Liver (tissue), 9 donors: ENCODE data around the gene AQP9. TPM values are rescaled to one million over a fixed set of nuclear protein-coding genes. Genes with fewer than 3 reads are reported as not detected.
A peak's percentile ranks its signal among the peaks of the same experiment; 100 is the strongest.
"Not testable (repeated sequence)": the region's sequence is repeated elsewhere in the genome, so short reads cannot be mapped to it uniquely, and the experiment has no call there.

Source experiments
- DNase-seq: peaks from one replicate; pipeline ENCODE4 v3.0.0-alpha.2; 2017; ENCODE audit warnings: low spot score
- H3K27ac ChIP-seq, 2 donors: one replicate each; pipeline ENCODE4 v1.7.0; 2013; ENCODE audit warnings: inconsistent platforms in 2 of 2, low read length in 2 of 2, control low read depth in 1 of 2, low read depth in 1 of 2, mild to moderate bottlenecking in 1 of 2
- H3K27me3 ChIP-seq, 4 donors: one replicate each; pipeline versions ENCODE4 v1.6.1 to v1.7.0; 2013; ENCODE audit warnings: low read length in 3 of 4, inconsistent platforms in 1 of 4, mild to moderate bottlenecking in 1 of 4, moderate library complexity in 1 of 4; ENCODE audit not compliant: control insufficient read depth in 4 of 4, insufficient read depth in 4 of 4
- H3K36me3 ChIP-seq, 4 donors: one replicate each; pipeline versions ENCODE4 v1.6.1 to v1.7.0; 2013; ENCODE audit warnings: low read length in 3 of 4, mild to moderate bottlenecking in 3 of 4, low read depth in 1 of 4, moderate library complexity in 1 of 4; ENCODE audit not compliant: control insufficient read depth in 4 of 4, insufficient read depth in 3 of 4
- H3K4me1 ChIP-seq, 4 donors: one replicate each; pipeline versions ENCODE4 v1.6.1 to v1.7.0; 2013; ENCODE audit warnings: low read length in 3 of 4, mild to moderate bottlenecking in 3 of 4, moderate library complexity in 1 of 4; ENCODE audit not compliant: control insufficient read depth in 4 of 4, insufficient read depth in 4 of 4
- H3K4me3 ChIP-seq, 3 donors: one replicate each; pipeline versions ENCODE4 v1.6.1 to v1.7.0; 2013; ENCODE audit warnings: low read length in 3 of 3, control low read depth in 1 of 3, low read depth in 1 of 3, mild to moderate bottlenecking in 1 of 3
- H3K9ac ChIP-seq, 2 donors: one replicate each; pipeline ENCODE4 v1.7.0; 2013; ENCODE audit warnings: low read length in 2 of 2, mild to moderate bottlenecking in 2 of 2, moderate library complexity in 2 of 2, control low read depth in 1 of 2, low read depth in 1 of 2
- H3K9me3 ChIP-seq, 4 donors: one replicate each; pipeline versions ENCODE4 v1.6.1 to v1.7.0; 2013; ENCODE audit warnings: low read length in 3 of 4; ENCODE audit not compliant: control insufficient read depth in 4 of 4
- EGR1 ChIP-seq, 2 donors: IDR thresholded peaks; 2 replicates each; pipeline ENCODE4 v1.6.1; 2016 to 2018; ENCODE audit warnings: antibody characterized with exemption in 2 of 2, low read depth in 2 of 2
- FOXA1 ChIP-seq: IDR thresholded peaks from 2 replicates; pipeline ENCODE4 v1.6.1; 2016; ENCODE audit warnings: antibody characterized with exemption
- FOXA2 ChIP-seq: IDR thresholded peaks from 2 replicates; pipeline ENCODE4 v1.6.1; 2016; ENCODE audit warnings: antibody characterized with exemption
- GABPA ChIP-seq, 2 donors: IDR thresholded peaks in 1 of 2; conservative IDR thresholded peaks in 1 of 2; 2 replicates each; pipeline ENCODE4 v1.6.1; 2016; ENCODE audit warnings: antibody characterized with exemption in 2 of 2, mild to moderate bottlenecking in 1 of 2, moderate library complexity in 1 of 2
- HNF4A ChIP-seq, 2 donors: conservative IDR thresholded peaks; 2 replicates each; pipeline ENCODE4 v1.6.1; 2016; ENCODE audit warnings: antibody characterized with exemption in 2 of 2, mild to moderate bottlenecking in 2 of 2
- HNF4G ChIP-seq: IDR thresholded peaks from 2 replicates; pipeline ENCODE4 v1.6.1; 2016; ENCODE audit warnings: antibody characterized with exemption
- JUND ChIP-seq, 2 donors: IDR thresholded peaks; 2 replicates each; pipeline ENCODE4 v1.6.1; 2016; ENCODE audit warnings: antibody characterized with exemption in 2 of 2
- NR2F2 ChIP-seq: IDR thresholded peaks from 2 replicates; pipeline ENCODE4 v1.6.1; 2016; ENCODE audit warnings: antibody characterized with exemption
- RAD21 ChIP-seq, 2 donors: IDR thresholded peaks; 2 replicates each; pipeline ENCODE4 v1.6.1; 2016; ENCODE audit warnings: antibody characterized with exemption in 2 of 2, mild to moderate bottlenecking in 2 of 2
- RXRA ChIP-seq, 2 donors: IDR thresholded peaks; 2 replicates each; pipeline ENCODE4 v1.6.1; 2017 to 2018; ENCODE audit warnings: antibody characterized with exemption in 2 of 2, mild to moderate bottlenecking in 1 of 2
- SP1 ChIP-seq: IDR thresholded peaks from 2 replicates; pipeline ENCODE4 v1.6.1; 2018; ENCODE audit warnings: antibody characterized with exemption, mild to moderate bottlenecking
- TAF1 ChIP-seq: conservative IDR thresholded peaks from 2 replicates; pipeline ENCODE4 v1.6.1; 2016; ENCODE audit warnings: antibody characterized with exemption, mild to moderate bottlenecking
- YY1 ChIP-seq: IDR thresholded peaks from 2 replicates; pipeline ENCODE4 v1.6.1; 2016; ENCODE audit warnings: antibody characterized with exemption, mild to moderate bottlenecking
- WGBS: extraction: QIAGEN DNeasy Blood & Tissue Kit; methylation state at CpG from one replicate; pipeline ENCODE4 v1.1.7; 2013; 5-methylcytosine and 5-hydroxymethylcytosine counted together
- polyA plus RNA-seq, 2 donors: library from polyadenylated mRNA; stranded (reverse) in 1 of 2; unstranded in 1 of 2; fragments of 200-250 nt in 1 of 2; fragments of >200 nt in 1 of 2; fragmentation: Nextera tagmentation in 1 of 2; extraction: Ambion mirVana in 1 of 2; gene quantifications; one replicate each; pipeline versions ENCODE4 v1.2.1 to v1.2.3, GENCODE V29; 2013 to 2015
- total RNA-seq, 2 donors: library from RNA; depleted of rRNA; stranded (reverse); fragments of >200 nt; gene quantifications; one replicate each; pipeline ENCODE4 v1.2.3, GENCODE V29; 2014
- TF ChIP-seq, protein P1 (sequence below): IDR thresholded peaks from 2 replicates; pipeline ENCODE4 v1.6.1; 2016; ENCODE audit warnings: antibody characterized with exemption
- TF ChIP-seq, protein P2 (sequence below): IDR thresholded peaks from 2 replicates; pipeline ENCODE4 v1.6.1; 2016; ENCODE audit warnings: antibody characterized with exemption
- TF ChIP-seq, protein P3 (sequence below): fragments of 150-350 bp; IDR thresholded peaks from 2 replicates; pipeline ENCODE4 v1.5.1; 2017; ENCODE audit warnings: improper control_type of control experiment, low read depth, low read length; ENCODE audit not compliant: missing input control
- TF ChIP-seq, protein P4 (sequence below): IDR thresholded peaks from 2 replicates; pipeline ENCODE4 v1.6.1; 2016; ENCODE audit warnings: antibody characterized with exemption
- donor health status: healthy.
- donor health status: healthy.
- donor health status: healthy.
- donor health status: healthy.
- donor health status: healthy.

AQP9 gene
- total and polyA plus RNA-seq, 4 donors = 1.4 to 111 (median 86.6) TPM

DNA sequence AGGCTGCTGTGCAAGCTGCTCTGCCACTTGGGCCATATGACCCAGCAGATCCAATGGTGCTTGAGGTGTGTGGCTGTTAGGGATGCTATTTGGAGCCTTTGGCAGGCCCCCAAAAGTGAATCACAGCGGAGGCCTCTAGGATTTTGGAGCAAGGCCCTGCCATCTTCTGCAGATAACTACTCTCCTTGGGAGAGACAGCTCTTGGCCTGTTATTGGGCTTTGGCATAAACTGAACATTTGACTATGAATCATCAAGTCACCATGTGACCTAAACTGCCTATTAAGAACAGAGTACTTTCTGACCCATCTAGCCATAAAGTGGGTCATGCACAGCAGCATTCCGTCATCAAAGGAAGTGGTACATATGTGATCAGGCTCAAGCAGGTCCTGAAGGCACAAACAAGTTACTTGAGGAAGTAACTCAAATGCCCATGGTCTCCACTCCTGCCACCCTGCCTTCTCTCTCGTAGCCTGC lies 70.9 kb downstream of the AQP9 start:
- WGBS = 92% methylated on average over 3 of the region's 3 CpGs
- H3K27ac ChIP-seq, H3K9me3 ChIP-seq, H3K4me3 ChIP-seq, DNase-seq, H3K27me3 ChIP-seq, H3K9ac ChIP-seq, H3K36me3 ChIP-seq, H3K4me1 ChIP-seq: not testable (repeated sequence)

DNA sequence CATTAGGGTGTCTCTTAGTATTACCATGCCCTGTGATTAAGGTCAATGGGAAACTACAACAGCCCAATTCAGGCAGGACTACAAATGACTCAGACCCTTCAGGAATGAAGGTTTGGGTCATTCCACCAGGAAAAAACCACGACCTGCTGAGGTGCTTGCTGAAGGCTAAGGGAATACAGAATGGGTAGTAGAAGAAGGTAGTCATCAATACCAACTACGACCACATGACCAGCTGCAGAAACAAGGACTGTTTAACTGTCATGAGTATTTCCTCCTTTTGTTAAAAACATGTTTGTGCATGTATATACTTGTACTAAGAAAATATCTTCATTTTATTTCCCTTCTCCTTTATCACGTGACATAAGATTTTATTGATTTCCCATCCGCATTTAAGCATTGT lies 71.8 kb downstream of the AQP9 start:
- H3K9ac ChIP-seq, H3K4me3 ChIP-seq, H3K9me3 ChIP-seq, H3K4me1 ChIP-seq, H3K36me3 ChIP-seq, H3K27ac ChIP-seq, DNase-seq, H3K27me3 ChIP-seq: not testable (repeated sequence)
- 87% methylated on average over 4 of the region's 4 CpGs for WGBS

DNA sequence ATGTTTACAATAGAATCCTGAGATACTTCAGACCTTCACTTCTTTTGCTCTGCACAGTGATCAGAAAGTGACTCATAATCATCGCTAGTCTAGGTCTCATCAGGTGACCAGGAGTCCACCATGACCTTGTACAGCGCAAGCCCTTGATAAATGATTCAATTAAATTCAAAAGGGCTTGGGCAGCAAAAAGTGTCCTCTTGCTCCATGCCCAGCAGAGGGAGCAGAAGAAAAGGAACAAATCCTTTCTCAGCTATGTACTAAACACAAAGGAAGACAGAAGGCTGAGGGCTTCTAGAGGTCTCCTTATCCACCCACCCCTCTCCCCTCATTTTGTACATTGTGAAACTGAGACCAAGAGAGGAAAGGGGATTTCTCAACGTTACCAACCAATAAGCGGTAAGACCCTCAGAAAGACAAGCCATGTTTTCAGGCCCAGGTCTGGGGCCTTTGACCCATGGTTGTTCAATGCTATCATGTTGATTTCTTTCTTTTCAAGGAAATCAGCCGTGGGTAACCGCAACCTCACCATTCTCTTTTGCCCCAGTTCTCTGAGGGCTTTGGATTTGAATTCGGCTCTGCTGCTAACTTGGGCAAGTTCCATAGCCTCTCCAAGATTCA lies 74.8 kb downstream of the AQP9 start:
- no peak for TF ChIP-seq YY1
- peak; percentile 66 to 77 for TF ChIP-seq RAD21 (IDR thresholded peaks at IDR 0.05)
- TF ChIP-seq, protein P1, sequence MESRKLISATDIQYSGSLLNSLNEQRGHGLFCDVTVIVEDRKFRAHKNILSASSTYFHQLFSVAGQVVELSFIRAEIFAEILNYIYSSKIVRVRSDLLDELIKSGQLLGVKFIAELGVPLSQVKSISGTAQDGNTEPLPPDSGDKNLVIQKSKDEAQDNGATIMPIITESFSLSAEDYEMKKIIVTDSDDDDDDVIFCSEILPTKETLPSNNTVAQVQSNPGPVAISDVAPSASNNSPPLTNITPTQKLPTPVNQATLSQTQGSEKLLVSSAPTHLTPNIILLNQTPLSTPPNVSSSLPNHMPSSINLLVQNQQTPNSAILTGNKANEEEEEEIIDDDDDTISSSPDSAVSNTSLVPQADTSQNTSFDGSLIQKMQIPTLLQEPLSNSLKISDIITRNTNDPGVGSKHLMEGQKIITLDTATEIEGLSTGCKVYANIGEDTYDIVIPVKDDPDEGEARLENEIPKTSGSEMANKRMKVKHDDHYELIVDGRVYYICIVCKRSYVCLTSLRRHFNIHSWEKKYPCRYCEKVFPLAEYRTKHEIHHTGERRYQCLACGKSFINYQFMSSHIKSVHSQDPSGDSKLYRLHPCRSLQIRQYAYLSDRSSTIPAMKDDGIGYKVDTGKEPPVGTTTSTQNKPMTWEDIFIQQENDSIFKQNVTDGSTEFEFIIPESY = no peak
- TF ChIP-seq, protein P2, sequence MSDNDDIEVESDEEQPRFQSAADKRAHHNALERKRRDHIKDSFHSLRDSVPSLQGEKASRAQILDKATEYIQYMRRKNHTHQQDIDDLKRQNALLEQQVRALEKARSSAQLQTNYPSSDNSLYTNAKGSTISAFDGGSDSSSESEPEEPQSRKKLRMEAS = no peak
- TF ChIP-seq FOXA2 = no peak
- peak in 1 of 2 donors; percentile 19 for TF ChIP-seq HNF4A (conservative IDR thresholded peaks at IDR 0.05)
- TF ChIP-seq GABPA (IDR thresholded peaks at IDR 0.05 in 1 of 2, conservative IDR thresholded peaks at IDR 0.05 in 1 of 2) = no peak
- TF ChIP-seq JUND (IDR thresholded peaks at IDR 0.05) = peak in 1 of 2 donors; percentile 12
- TF ChIP-seq EGR1 (IDR thresholded peaks at IDR 0.05; ENCODE audit: low read depth in 2 of 2) = no peak
- TF ChIP-seq SP1 = no peak
- no peak for TF ChIP-seq TAF1
- peak in 1 of 2 donors; percentile 16 for TF ChIP-seq RXRA (IDR thresholded peaks at IDR 0.05)
- TF ChIP-seq, protein P3, sequence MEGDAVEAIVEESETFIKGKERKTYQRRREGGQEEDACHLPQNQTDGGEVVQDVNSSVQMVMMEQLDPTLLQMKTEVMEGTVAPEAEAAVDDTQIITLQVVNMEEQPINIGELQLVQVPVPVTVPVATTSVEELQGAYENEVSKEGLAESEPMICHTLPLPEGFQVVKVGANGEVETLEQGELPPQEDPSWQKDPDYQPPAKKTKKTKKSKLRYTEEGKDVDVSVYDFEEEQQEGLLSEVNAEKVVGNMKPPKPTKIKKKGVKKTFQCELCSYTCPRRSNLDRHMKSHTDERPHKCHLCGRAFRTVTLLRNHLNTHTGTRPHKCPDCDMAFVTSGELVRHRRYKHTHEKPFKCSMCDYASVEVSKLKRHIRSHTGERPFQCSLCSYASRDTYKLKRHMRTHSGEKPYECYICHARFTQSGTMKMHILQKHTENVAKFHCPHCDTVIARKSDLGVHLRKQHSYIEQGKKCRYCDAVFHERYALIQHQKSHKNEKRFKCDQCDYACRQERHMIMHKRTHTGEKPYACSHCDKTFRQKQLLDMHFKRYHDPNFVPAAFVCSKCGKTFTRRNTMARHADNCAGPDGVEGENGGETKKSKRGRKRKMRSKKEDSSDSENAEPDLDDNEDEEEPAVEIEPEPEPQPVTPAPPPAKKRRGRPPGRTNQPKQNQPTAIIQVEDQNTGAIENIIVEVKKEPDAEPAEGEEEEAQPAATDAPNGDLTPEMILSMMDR = peak; percentile 31
- no peak for TF ChIP-seq NR2F2
- TF ChIP-seq FOXA1 = no peak
- no peak for TF ChIP-seq HNF4G
- TF ChIP-seq, protein P4, sequence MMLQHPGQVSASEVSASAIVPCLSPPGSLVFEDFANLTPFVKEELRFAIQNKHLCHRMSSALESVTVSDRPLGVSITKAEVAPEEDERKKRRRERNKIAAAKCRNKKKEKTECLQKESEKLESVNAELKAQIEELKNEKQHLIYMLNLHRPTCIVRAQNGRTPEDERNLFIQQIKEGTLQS = no peak
- Histone ChIP-seq H3K4me1 (peaks cover 0 to 10% (median 4%) of the 10 kb centered on the region in 4 donors), H3K27ac (no peak overlapping the region), H3K27me3 (no peaks in the 10 kb centered on the region), H3K9ac (no peak overlapping the region), H3K36me3 (no peaks in the 10 kb centered on the region), H3K4me3 (no peak overlapping the region), H3K9me3 (no peaks in the 10 kb centered on the region)
- no peak for DNase-seq
- WGBS = 80% methylated on average over 7 of the region's 7 CpGs
